ENCODE results near the gene TCEA3. TPM values are rescaled to one million over a fixed set of nuclear protein-coding genes. Genes with fewer than 3 reads are reported as not detected.

Gene TCEA3
- total RNA-seq, 1 donor from 2014 or later: 6.8 TPM

DNA sequence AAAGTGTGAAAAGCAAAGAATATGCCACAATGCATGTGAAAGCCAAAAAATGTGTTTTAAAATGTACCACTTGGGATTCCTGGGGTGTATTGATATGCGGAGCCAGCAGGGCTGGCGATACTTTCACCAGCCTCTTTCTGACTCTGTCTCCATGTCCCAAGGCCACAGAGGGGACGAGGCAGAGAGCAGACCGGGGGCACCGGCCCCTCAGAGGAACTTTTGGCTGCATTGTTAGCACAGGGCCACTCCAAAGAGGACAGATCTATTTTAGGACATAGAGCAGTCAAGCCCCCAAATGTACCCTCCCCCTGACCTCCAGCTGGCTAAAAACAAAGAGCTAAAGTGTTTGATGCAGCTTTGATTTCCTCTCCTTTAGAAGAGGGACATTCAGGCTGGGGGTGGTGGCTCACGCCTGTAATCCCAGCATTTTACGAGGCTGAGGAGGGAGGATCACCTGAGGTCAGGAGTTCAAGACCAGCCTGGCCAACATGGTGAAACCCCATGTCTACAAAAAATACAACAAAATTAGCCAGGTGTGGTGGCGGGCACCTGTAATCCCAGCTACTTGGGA lies 29.3 kb downstream of the TCEA3 start:
- Histone ChIP-seq H3K36me3 (ENCODE audit: control insufficient read depth, insufficient read depth, low read length) (no peaks in the 10 kb centered on the region), H3K4me3 (ENCODE audit: low read depth, low read length) (no peak overlapping the region), H3K27me3 (ENCODE audit: control insufficient read depth, insufficient read depth, low read length) (no peaks in the 10 kb centered on the region)
- no peak for DNase-seq (ENCODE audit: low read depth)
- TF ChIP-seq, protein P1, sequence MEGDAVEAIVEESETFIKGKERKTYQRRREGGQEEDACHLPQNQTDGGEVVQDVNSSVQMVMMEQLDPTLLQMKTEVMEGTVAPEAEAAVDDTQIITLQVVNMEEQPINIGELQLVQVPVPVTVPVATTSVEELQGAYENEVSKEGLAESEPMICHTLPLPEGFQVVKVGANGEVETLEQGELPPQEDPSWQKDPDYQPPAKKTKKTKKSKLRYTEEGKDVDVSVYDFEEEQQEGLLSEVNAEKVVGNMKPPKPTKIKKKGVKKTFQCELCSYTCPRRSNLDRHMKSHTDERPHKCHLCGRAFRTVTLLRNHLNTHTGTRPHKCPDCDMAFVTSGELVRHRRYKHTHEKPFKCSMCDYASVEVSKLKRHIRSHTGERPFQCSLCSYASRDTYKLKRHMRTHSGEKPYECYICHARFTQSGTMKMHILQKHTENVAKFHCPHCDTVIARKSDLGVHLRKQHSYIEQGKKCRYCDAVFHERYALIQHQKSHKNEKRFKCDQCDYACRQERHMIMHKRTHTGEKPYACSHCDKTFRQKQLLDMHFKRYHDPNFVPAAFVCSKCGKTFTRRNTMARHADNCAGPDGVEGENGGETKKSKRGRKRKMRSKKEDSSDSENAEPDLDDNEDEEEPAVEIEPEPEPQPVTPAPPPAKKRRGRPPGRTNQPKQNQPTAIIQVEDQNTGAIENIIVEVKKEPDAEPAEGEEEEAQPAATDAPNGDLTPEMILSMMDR (IDR thresholded peaks at IDR 0.05; ENCODE audit: insufficient read depth, low read length, poor library complexity, severe bottlenecking): no peak

DNA sequence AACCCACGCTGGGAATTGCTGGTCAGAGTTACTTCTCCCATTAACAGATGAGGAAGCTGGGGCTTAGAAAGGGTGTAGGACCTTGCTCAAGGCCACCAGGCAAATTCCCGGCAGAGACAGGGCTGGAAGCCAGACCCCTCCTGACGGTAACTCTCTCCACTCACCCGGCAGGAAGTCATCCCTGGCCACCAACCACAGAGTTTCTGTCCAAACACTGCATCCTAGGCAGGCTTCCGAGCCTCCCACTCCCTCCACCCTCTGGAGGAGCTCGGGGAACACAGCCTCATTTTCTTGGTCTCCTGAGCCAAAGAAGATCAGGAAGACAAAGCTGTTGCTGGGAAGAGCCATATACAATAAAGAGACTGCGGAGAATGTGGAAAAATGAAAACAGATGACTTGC lies 29.9 kb downstream of the TCEA3 start:
- Histone ChIP-seq H3K27me3 (ENCODE audit: control insufficient read depth, insufficient read depth, low read length) (no peaks in the 10 kb centered on the region), H3K36me3 (ENCODE audit: control insufficient read depth, insufficient read depth, low read length) (no peaks in the 10 kb centered on the region), H3K4me3 (ENCODE audit: low read depth, low read length) (no peak overlapping the region)
- DNase-seq (ENCODE audit: low read depth): no peak
- TF ChIP-seq, protein P1 (IDR thresholded peaks at IDR 0.05; ENCODE audit: insufficient read depth, low read length, poor library complexity, severe bottlenecking): no peak

DNA sequence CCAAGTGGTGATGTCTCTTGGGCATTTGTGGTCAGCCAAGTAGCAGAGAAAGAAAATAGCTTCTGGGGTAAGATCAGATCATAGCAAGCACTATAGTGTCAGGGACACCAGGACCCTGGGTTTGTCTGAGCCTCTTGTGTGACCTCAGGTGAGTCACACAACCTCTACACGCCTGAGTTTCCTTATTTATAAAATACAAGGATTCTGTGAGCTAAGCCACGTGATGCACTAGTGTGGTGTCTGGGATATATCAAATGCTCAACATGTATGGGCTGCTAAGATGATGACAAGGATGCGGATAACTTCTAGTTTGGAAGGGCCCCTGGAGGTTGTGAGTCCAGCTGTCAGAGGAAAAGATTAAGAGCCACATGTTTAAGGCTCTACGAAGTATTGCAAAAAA lies 30.4 kb downstream of the TCEA3 start:
- no peaks in the 10 kb centered on the region for H3K36me3 ChIP-seq (ENCODE audit: control insufficient read depth, insufficient read depth, low read length)
- no peak overlapping the region for H3K4me3 ChIP-seq (ENCODE audit: low read depth, low read length)
- DNase-seq (ENCODE audit: low read depth): no peak
- H3K27me3 ChIP-seq (ENCODE audit: control insufficient read depth, insufficient read depth, low read length): no peaks in the 10 kb centered on the region
- TF ChIP-seq, protein P1 (IDR thresholded peaks at IDR 0.05; ENCODE audit: insufficient read depth, low read length, poor library complexity, severe bottlenecking): no peak

DNA sequence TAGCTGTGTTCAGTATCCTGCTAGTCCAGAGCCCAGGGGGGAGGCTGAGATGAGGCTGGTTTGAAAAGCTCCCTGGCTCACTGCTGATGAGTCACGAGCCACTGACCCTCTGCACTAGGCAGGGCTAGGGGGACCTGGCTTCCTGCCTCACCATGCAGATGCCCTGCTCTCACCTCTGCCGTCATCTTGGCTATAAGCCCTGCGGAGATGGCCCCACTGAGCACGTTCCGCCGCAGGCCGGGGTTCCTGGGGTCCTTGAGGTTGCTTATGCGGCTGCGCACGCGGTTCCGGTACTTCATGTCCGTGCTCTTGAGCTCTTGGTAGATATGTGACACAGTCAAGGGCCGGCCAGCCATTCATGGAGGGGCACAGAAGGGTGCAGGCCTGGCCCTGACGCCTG lies 30.8 kb downstream of the TCEA3 start:
- Histone ChIP-seq H3K27me3 (ENCODE audit: control insufficient read depth, insufficient read depth, low read length) (no peaks in the 10 kb centered on the region), H3K36me3 (ENCODE audit: control insufficient read depth, insufficient read depth, low read length) (no peaks in the 10 kb centered on the region), H3K4me3 (ENCODE audit: low read depth, low read length) (no peak overlapping the region)
- TF ChIP-seq, protein P1 (IDR thresholded peaks at IDR 0.05; ENCODE audit: insufficient read depth, low read length, poor library complexity, severe bottlenecking): no peak
- no peak for DNase-seq (ENCODE audit: low read depth)

DNA sequence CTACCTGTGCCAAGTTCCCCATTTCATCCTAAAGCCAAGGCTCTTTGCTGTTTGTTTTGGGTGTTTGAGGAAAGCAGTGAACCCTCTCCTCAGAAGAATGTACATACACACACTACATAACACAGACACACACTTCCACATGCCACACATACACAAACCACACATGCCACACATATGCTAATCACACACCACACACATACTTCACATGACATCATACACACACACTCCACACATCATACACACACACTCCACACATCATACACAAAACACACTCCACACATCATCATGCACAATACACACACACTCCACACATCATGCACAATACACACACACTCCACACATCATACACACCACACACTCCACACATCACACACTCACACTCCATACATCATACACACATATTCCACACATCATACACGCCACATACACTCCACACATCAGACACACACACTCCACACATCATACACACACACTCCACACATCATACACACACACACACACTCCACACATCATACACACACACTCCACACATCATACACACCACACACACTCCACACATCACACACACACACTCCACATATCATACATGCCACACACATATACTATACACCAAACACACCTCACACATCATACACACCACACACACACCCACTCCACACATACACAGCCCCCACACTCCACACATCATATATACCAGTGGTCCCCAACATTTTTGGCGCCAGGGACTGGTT lies 32.3 kb downstream of the TCEA3 start:
- Histone ChIP-seq H3K36me3 (ENCODE audit: control insufficient read depth, insufficient read depth, low read length) (no peaks in the 10 kb centered on the region), H3K4me3 (ENCODE audit: low read depth, low read length) (no peak overlapping the region), H3K27me3 (ENCODE audit: control insufficient read depth, insufficient read depth, low read length) (no peaks in the 10 kb centered on the region)
- no peak for DNase-seq (ENCODE audit: low read depth)
- TF ChIP-seq, protein P1 (IDR thresholded peaks at IDR 0.05; ENCODE audit: insufficient read depth, low read length, poor library complexity, severe bottlenecking): no peak

Measured in kidney epithelial cell (primary cell).